ENCODE data around the gene LRRIQ3. TPM values are rescaled to one million over a fixed set of nuclear protein-coding genes. Genes with fewer than 3 reads are reported as not detected.

The LRRIQ3 gene
- total and polyA plus RNA-seq, 2 of the 4 experiments (the other 2 are of a cell fraction), result 1.2 to 1.8 TPM

- Histone ChIP-seq H2BK120ac (ENCODE audit: low read depth, low read length) (no peak overlapping the region), H3K4me2 (ENCODE audit: low read depth, low read length) (no peak overlapping the region), H4K8ac (ENCODE audit: low read depth in 2 of 2, low read length in 2 of 2) (no peak overlapping the region), H3K14ac (replicated peaks; ENCODE audit: low read depth, low read length) (no peak overlapping the region), H2BK15ac (ENCODE audit: low read depth, low read length) (no peak overlapping the region), H3K23ac (ENCODE audit: low read depth, low read length) (no peak overlapping the region), H2AK5ac (ENCODE audit: low read depth, low read length) (no peak overlapping the region), H3K9ac (ENCODE audit: low read depth, low read length) (no peak overlapping the region), H4K20me1 (ENCODE audit: insufficient read depth, low read length) (no peaks in the 10 kb centered on the region), H2AK9ac (replicated peaks; ENCODE audit: low read depth, low read length, poor library complexity) (no peak overlapping the region), H3K27ac (ENCODE audit: insufficient read depth, low read length) (no peak overlapping the region), H3K4me3 (ENCODE audit: insufficient read depth, low read depth, low read length) (no peak overlapping the region), H3K4me1 (ENCODE audit: control insufficient read depth, insufficient read depth, low read length) (no peaks in the 10 kb centered on the region), H2AFZ (replicated peaks; ENCODE audit: low read length, poor library complexity) (no peak overlapping the region), H2BK5ac (ENCODE audit: low read depth, low read length, poor library complexity, severe bottlenecking) (no peak overlapping the region), H3K36me3 (ENCODE audit: control insufficient read depth, insufficient read depth, low read length) (no peaks in the 10 kb centered on the region), H3K79me1 (ENCODE audit: low read depth in 1 of 2, low read length in 2 of 2) (no peaks in the 10 kb centered on the region), H3K9me3 (ENCODE audit: control insufficient read depth, insufficient read depth, low read length) (peaks cover 3% of the 10 kb centered on the region; the same call in 1 of the 2 replicates), H3K27me3 (ENCODE audit: control insufficient read depth, insufficient read depth, low read length) (no peaks in the 10 kb centered on the region), H2BK20ac (ENCODE audit: low read depth, low read length) (no peak overlapping the region), H3K18ac (ENCODE audit: low read depth, low read length) (no peak overlapping the region), H3K56ac (ENCODE audit: extremely low read depth, insufficient read depth, low read length) (no peak overlapping the region), H4K91ac (ENCODE audit: insufficient read depth, low read depth, low read length) (no peak overlapping the region), H3K4ac (ENCODE audit: low read depth, low read length) (no peak overlapping the region), H4K5ac (ENCODE audit: low read depth, low read length) (no peak overlapping the region), H3K9me1 (ENCODE audit: insufficient read depth, low read length) (no peaks in the 10 kb centered on the region)
- BruUV-seq (replicated peaks), result no TSS peak
- ATAC-seq (ENCODE audit: low read depth) (no peak), DNase-seq (no peak)
- TF ChIP-seq, protein P1, sequence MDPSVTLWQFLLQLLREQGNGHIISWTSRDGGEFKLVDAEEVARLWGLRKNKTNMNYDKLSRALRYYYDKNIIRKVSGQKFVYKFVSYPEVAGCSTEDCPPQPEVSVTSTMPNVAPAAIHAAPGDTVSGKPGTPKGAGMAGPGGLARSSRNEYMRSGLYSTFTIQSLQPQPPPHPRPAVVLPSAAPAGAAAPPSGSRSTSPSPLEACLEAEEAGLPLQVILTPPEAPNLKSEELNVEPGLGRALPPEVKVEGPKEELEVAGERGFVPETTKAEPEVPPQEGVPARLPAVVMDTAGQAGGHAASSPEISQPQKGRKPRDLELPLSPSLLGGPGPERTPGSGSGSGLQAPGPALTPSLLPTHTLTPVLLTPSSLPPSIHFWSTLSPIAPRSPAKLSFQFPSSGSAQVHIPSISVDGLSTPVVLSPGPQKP (IDR thresholded peaks at IDR 0.05; ENCODE audit: borderline replicate concordance, low read depth, low read length), result no peak
- TF ChIP-seq FOS (IDR thresholded peaks at IDR 0.05; ENCODE audit: low read depth, low read length), result no peak
- TF ChIP-seq RAD21 (IDR thresholded peaks at IDR 0.05; ENCODE audit: low read length), result no peak
- TF ChIP-seq NFE2L2 (IDR thresholded peaks at IDR 0.05; ENCODE audit: low read depth, low read length), result no peak
- no peak for TF ChIP-seq MAZ (IDR thresholded peaks at IDR 0.05; ENCODE audit: borderline replicate concordance, low read depth, low read length)
- TF ChIP-seq BHLHE40 (IDR thresholded peaks at IDR 0.05; ENCODE audit: low read depth, low read length), result no peak
- no peak for TF ChIP-seq CEBPB (IDR thresholded peaks at IDR 0.05; ENCODE audit: low read depth, low read length)
- TF ChIP-seq RCOR1 (IDR thresholded peaks at IDR 0.05; ENCODE audit: insufficient replicate concordance, low read length), result no peak
- no peak for TF ChIP-seq POLR2A (IDR thresholded peaks at IDR 0.05; ENCODE audit: low read depth, low read length)
- TF ChIP-seq, protein P2, sequence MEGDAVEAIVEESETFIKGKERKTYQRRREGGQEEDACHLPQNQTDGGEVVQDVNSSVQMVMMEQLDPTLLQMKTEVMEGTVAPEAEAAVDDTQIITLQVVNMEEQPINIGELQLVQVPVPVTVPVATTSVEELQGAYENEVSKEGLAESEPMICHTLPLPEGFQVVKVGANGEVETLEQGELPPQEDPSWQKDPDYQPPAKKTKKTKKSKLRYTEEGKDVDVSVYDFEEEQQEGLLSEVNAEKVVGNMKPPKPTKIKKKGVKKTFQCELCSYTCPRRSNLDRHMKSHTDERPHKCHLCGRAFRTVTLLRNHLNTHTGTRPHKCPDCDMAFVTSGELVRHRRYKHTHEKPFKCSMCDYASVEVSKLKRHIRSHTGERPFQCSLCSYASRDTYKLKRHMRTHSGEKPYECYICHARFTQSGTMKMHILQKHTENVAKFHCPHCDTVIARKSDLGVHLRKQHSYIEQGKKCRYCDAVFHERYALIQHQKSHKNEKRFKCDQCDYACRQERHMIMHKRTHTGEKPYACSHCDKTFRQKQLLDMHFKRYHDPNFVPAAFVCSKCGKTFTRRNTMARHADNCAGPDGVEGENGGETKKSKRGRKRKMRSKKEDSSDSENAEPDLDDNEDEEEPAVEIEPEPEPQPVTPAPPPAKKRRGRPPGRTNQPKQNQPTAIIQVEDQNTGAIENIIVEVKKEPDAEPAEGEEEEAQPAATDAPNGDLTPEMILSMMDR (conservative IDR thresholded peaks at IDR 0.05; ENCODE audit: low read depth, low read length), result no peak
- TF ChIP-seq SMC3 (IDR thresholded peaks at IDR 0.05; ENCODE audit: low read depth, low read length), result no peak
- TF ChIP-seq RFX5 (IDR thresholded peaks at IDR 0.05; ENCODE audit: low read depth, low read length), result no peak
- 17% methylated on average over 1 of the region's 3 CpGs; no CpG with 5 or more reads in 1 of the 2 experiments for WGBS, 2 experiments (ENCODE audit: extremely low coverage in 2 of 2, insufficient read length in 1 of 2)
- dilution Hi-C loops (cut with HindIII; ENCODE audit: low sequenced_read_pairs, unreplicated experiment), result no loop called here
- intact Hi-C loops (cut with micrococcal nuclease), result no loop called here
- ChIA-PET CTCF (no interaction called here), POLR2A (ENCODE audit: unreplicated experiment) (no interaction called here)
- in situ Hi-C loops (cut with MboI; ENCODE audit: low sequenced_read_pairs), result no loop called here
These were observed 159.9 kb downstream of the LRRIQ3 start for GRCh38 chr1:74038042-74038441.
